Trophoblast cell (in vitro differentiated cells and primary cell): ENCODE data around the gene MAU2.

Experiments used
- DNase-seq, 2 donors: peaks; one replicate each; pipeline ENCODE4 v3.0.0-alpha.2; 2016
- H2AFZ ChIP-seq: 2 replicates; pipeline ENCODE4 v1.6.1; 2013; ENCODE audit warnings: low read length, moderate library complexity, mild to moderate bottlenecking; ENCODE audit not compliant: insufficient read depth, poor library complexity
- H2AK5ac ChIP-seq: 2 replicates; pipeline ENCODE4 v1.6.1; 2013; ENCODE audit warnings: mild to moderate bottlenecking, low read length
- H2BK120ac ChIP-seq: 2 replicates; pipeline ENCODE4 v1.6.1; 2013; ENCODE audit warnings: low read length, mild to moderate bottlenecking, moderate library complexity; ENCODE audit not compliant: insufficient read depth, poor library complexity
- H2BK12ac ChIP-seq: 2 replicates; pipeline ENCODE4 v1.6.1; 2013; ENCODE audit warnings: mild to moderate bottlenecking, low read length, moderate library complexity
- H2BK5ac ChIP-seq: 2 replicates; pipeline ENCODE4 v1.6.1; 2013; ENCODE audit warnings: low read length, low read depth, moderate library complexity, mild to moderate bottlenecking; ENCODE audit not compliant: poor library complexity
- H3K14ac ChIP-seq: 2 replicates; pipeline ENCODE4 v1.6.1; 2013; ENCODE audit warnings: mild to moderate bottlenecking, low read length
- H3K18ac ChIP-seq: 2 replicates; pipeline ENCODE4 v1.6.1; 2013; ENCODE audit warnings: mild to moderate bottlenecking, low read length
- H3K23ac ChIP-seq: 2 replicates; pipeline ENCODE4 v1.6.1; 2013; ENCODE audit warnings: low read length
- H3K27ac ChIP-seq: 2 replicates; pipeline ENCODE4 v1.5.1; 2013; ENCODE audit warnings: low read depth, mild to moderate bottlenecking, inconsistent platforms, low read length, moderate library complexity
- H3K27me3 ChIP-seq: 2 replicates; pipeline ENCODE4 v1.6.1; 2013; ENCODE audit warnings: inconsistent platforms, mild to moderate bottlenecking, low read length, moderate library complexity; ENCODE audit not compliant: insufficient read depth
- H3K36me3 ChIP-seq, 2 experiments: 1 replicate in 1 of 2; 2 replicates in 1 of 2; pipeline ENCODE4 v1.6.1; 2013; ENCODE audit warnings: low read length in 2 of 2, mild to moderate bottlenecking in 2 of 2, moderate library complexity in 1 of 2; ENCODE audit not compliant: insufficient read depth in 2 of 2, control insufficient read depth in 1 of 2
- H3K4ac ChIP-seq: 2 replicates; pipeline ENCODE4 v1.6.1; 2013; ENCODE audit warnings: low read depth, mild to moderate bottlenecking, low read length, moderate library complexity
- H3K4me1 ChIP-seq, 2 experiments: 1 replicate in 1 of 2; 2 replicates in 1 of 2; pipeline ENCODE4 v1.6.1; 2013; ENCODE audit warnings: low read length in 2 of 2, mild to moderate bottlenecking in 2 of 2, moderate library complexity in 1 of 2; ENCODE audit not compliant: insufficient read depth in 2 of 2, control insufficient read depth in 1 of 2
- H3K4me2 ChIP-seq: 2 replicates; pipeline ENCODE4 v1.6.1; 2013; ENCODE audit warnings: inconsistent platforms, mild to moderate bottlenecking, low read length, moderate library complexity
- H3K4me3 ChIP-seq: 2 replicates; pipeline ENCODE4 v1.5.1; 2013; ENCODE audit warnings: mild to moderate bottlenecking, low read depth, low read length, inconsistent platforms
- H3K79me1 ChIP-seq: one replicate; pipeline ENCODE4 v1.6.1; 2013; ENCODE audit warnings: low read length
- H3K79me2 ChIP-seq: 2 replicates; pipeline ENCODE4 v1.6.1; 2013; ENCODE audit warnings: low read length, mild to moderate bottlenecking; ENCODE audit not compliant: control insufficient read depth, insufficient read depth, poor library complexity
- H3K9ac ChIP-seq: 2 replicates; pipeline ENCODE4 v1.6.1; 2013; ENCODE audit warnings: mild to moderate bottlenecking, low read length
- H3K9me3 ChIP-seq: 2 replicates; pipeline ENCODE4 v1.6.1; 2013; ENCODE audit warnings: low read depth, mild to moderate bottlenecking, control low read depth, inconsistent platforms, low read length; ENCODE audit not compliant: insufficient read depth
- H4K12ac ChIP-seq: 2 replicates; pipeline ENCODE4 v1.6.1; 2013; ENCODE audit warnings: low read depth, mild to moderate bottlenecking, low read length, moderate library complexity
- H4K8ac ChIP-seq: 2 replicates; pipeline ENCODE4 v1.6.1; 2013; ENCODE audit warnings: low read depth, mild to moderate bottlenecking, low read length, moderate library complexity
- H4K91ac ChIP-seq: one replicate; pipeline ENCODE4 v1.6.1; 2013; ENCODE audit warnings: low read depth, mild to moderate bottlenecking, low read length, moderate library complexity
- WGBS: extraction: QIAGEN DNeasy Blood & Tissue Kit; methylation state at CpG from one replicate; pipeline ENCODE4 v1.1.7; 2013; ENCODE audit warnings: missing lambda C conversion rate; ENCODE audit not compliant: insufficient read length, insufficient coverage; ENCODE audit errors: extremely low coverage; 5-methylcytosine and 5-hydroxymethylcytosine counted together

MAU2 gene

GRCh38 chr19:19327672-19328071, 7.0 kb downstream of the MAU2 start:
- WGBS, result no CpG with 5 or more reads among the region's 8 CpGs

GRCh38 chr19:19329126-19329525, 8.5 kb downstream of the MAU2 start:
- Histone ChIP-seq H4K8ac (no peak overlapping the region), H3K9me3 (no peaks in the 10 kb centered on the region), H3K23ac (no peak overlapping the region), H3K4ac (no peak overlapping the region), H4K91ac (no peak overlapping the region), H3K4me2 (no peak overlapping the region), H2AK5ac (no peak overlapping the region), H3K27ac (no peak overlapping the region), H2BK12ac (no peak overlapping the region), H3K4me1 (no peaks in the 10 kb centered on the region), H3K79me2 (no peaks in the 10 kb centered on the region), H2BK120ac (no peak overlapping the region), H2BK5ac (no peak overlapping the region), H3K79me1 (no peaks in the 10 kb centered on the region), H3K36me3 (peaks cover 41 to 57% of the 10 kb centered on the region in 2 experiments), H3K9ac (no peak overlapping the region), H3K18ac (no peak overlapping the region), H2AFZ (no peak overlapping the region), H4K12ac (no peak overlapping the region), H3K4me3 (no peak overlapping the region), H3K27me3 (no peaks in the 10 kb centered on the region), H3K14ac (no peak overlapping the region)
- no peak for DNase-seq
- no CpG with 5 or more reads among the region's 6 CpGs for WGBS

More at GRCh38 chr19:19327672-19328071, 7.0 kb downstream of the MAU2 start:
- Histone ChIP-seq H3K9me3 (no peaks in the 10 kb centered on the region), H2AFZ (no peak overlapping the region), H3K4ac (peak overlapping the region; percentile 25), H3K27me3 (no peaks in the 10 kb centered on the region), H4K8ac (no peak overlapping the region), H3K79me1 (no peaks in the 10 kb centered on the region), H3K23ac (no peak overlapping the region), H3K4me1 (no peaks in the 10 kb centered on the region), H3K36me3 (peaks cover 34 to 54% of the 10 kb centered on the region in 2 experiments), H3K79me2 (no peaks in the 10 kb centered on the region), H4K91ac (no peak overlapping the region), H3K14ac (no peak overlapping the region), H3K4me2 (no peak overlapping the region), H2BK12ac (no peak overlapping the region), H3K18ac (no peak overlapping the region), H3K27ac (no peak overlapping the region), H4K12ac (no peak overlapping the region), H2AK5ac (no peak overlapping the region), H2BK120ac (no peak overlapping the region), H3K4me3 (no peak overlapping the region), H3K9ac (no peak overlapping the region), H2BK5ac (no peak overlapping the region)
- no peak for DNase-seq

GRCh38 chr19:19334063-19334988, 13.7 kb downstream of the MAU2 start:
- Histone ChIP-seq H3K23ac (no peak overlapping the region), H3K79me1 (no peaks in the 10 kb centered on the region), H2AFZ (no peak overlapping the region), H2AK5ac (no peak overlapping the region), H3K27ac (no peak overlapping the region), H3K4me1 (no peaks in the 10 kb centered on the region), H3K4me3 (no peak overlapping the region), H2BK120ac (no peak overlapping the region), H3K27me3 (no peaks in the 10 kb centered on the region), H3K4me2 (no peak overlapping the region), H3K36me3 (peaks cover 74 to 83% of the 10 kb centered on the region in 2 experiments), H4K12ac (no peak overlapping the region), H3K14ac (no peak overlapping the region), H4K8ac (no peak overlapping the region), H3K18ac (no peak overlapping the region), H3K4ac (no peak overlapping the region), H2BK12ac (no peak overlapping the region), H3K9ac (no peak overlapping the region), H3K79me2 (no peaks in the 10 kb centered on the region), H2BK5ac (no peak overlapping the region), H4K91ac (no peak overlapping the region), H3K9me3 (no peaks in the 10 kb centered on the region)
- WGBS, result no CpG with 5 or more reads among the region's 22 CpGs
- DNase-seq, result no peak

GRCh38 chr19:19334989-19335344, 14.3 kb downstream of the MAU2 start:
- H3K79me1 ChIP-seq, result no peaks in the 10 kb centered on the region
- DNase-seq, result no peak
- H3K27ac ChIP-seq, result no peak overlapping the region
- H2BK120ac ChIP-seq, result no peak overlapping the region
- H4K8ac ChIP-seq, result no peak overlapping the region
- no peak overlapping the region for H4K91ac ChIP-seq
- no peak overlapping the region for H3K23ac ChIP-seq
- H3K4me2 ChIP-seq, result no peak overlapping the region
- no peak overlapping the region for H2BK12ac ChIP-seq
- H3K18ac ChIP-seq, result no peak overlapping the region
- peaks cover 71 to 81% of the 10 kb centered on the region in 2 experiments for H3K36me3 ChIP-seq
- no peak overlapping the region for H4K12ac ChIP-seq
- H2AFZ ChIP-seq, result no peak overlapping the region
- no peak overlapping the region for H3K4me3 ChIP-seq
- WGBS, result no CpG with 5 or more reads among the region's 3 CpGs
- H3K14ac ChIP-seq, result no peak overlapping the region
- no peaks in the 10 kb centered on the region for H3K79me2 ChIP-seq
- no peak overlapping the region for H3K4ac ChIP-seq
- H3K9me3 ChIP-seq, result no peaks in the 10 kb centered on the region
- no peak overlapping the region for H3K9ac ChIP-seq
- H3K4me1 ChIP-seq, result no peaks in the 10 kb centered on the region
- no peak overlapping the region for H2AK5ac ChIP-seq
- no peaks in the 10 kb centered on the region for H3K27me3 ChIP-seq
- no peak overlapping the region for H2BK5ac ChIP-seq
